Urinary bladder (tissue), 4 donors: ENCODE measurements around the gene NF2. TPM values are rescaled to one million over a fixed set of nuclear protein-coding genes. Genes with fewer than 3 reads are reported as not detected.

Source experiments
- DNase-seq: peaks from one replicate; pipeline ENCODE4 v3.0.0-alpha.2; 2015; ENCODE audit errors: extremely low spot score
- H3K27ac ChIP-seq: one replicate; pipeline ENCODE4 v1.5.1; 2013; ENCODE audit warnings: low read depth, mild to moderate bottlenecking, moderate library complexity
- H3K36me3 ChIP-seq: one replicate; pipeline ENCODE4 v1.6.1; 2013; ENCODE audit warnings: mild to moderate bottlenecking, moderate library complexity; ENCODE audit not compliant: insufficient read depth
- H3K4me1 ChIP-seq: one replicate; pipeline ENCODE4 v1.6.1; 2013; ENCODE audit warnings: mild to moderate bottlenecking, moderate library complexity; ENCODE audit not compliant: insufficient read depth
- H3K4me3 ChIP-seq: one replicate; pipeline ENCODE4 v1.5.1; 2013; ENCODE audit warnings: low read depth, low read length
- WGBS: extraction: QIAGEN DNeasy Blood & Tissue Kit; methylation state at CpG from one replicate; pipeline ENCODE4 v1.1.7; 2013; 5-methylcytosine and 5-hydroxymethylcytosine counted together
- polyA plus RNA-seq: library from polyadenylated mRNA; stranded (reverse); fragments of 200-250 nt; gene quantifications from one replicate; pipeline ENCODE4 v1.2.3, GENCODE V29; 2013
- total RNA-seq: library from RNA; depleted of rRNA; stranded (reverse); fragments of >200 nt; gene quantifications from one replicate; pipeline ENCODE4 v1.2.3, GENCODE V29; 2014
- donor health status: healthy with polysubstance abuse.
- donor health status: healthy.

The NF2 gene
- total and polyA plus RNA-seq, 2 donors: 10.2 to 28.9 TPM

DNA sequence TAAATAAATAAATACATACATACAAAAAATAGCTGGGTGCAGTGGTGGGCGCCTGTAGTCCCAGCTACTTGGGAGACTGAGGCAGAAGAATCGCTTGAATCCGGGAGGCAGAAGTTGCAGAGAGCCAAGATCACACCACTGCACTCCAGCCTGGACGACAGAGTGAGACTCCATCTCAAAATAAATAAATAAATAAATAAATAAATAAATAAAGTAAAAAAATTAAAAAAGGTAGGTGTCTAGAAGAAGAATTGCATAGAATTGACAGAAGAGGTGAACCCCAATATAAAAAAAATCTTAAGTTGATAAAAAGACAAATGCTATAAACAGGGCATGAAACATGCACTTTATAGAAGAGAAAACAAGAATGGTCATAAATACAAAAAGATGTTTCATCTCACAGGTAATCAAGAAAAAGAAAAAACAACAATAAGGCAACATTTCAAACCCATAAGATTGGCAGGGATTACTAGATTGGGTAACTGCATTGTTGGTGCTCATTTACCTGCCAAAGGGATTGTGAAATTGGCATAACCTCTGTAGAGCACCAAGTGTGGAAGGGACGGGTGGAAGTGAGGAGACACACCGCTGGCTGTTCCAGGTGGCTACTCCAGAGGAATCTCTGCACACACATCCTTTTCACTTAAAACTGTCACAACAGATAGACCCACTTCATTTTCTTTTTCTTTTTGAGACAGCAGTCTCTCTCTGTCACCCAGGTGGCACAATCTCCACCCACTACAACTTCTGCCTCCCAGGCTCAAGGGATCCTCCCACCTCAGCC lies 44.7 kb downstream of the NF2 start:
- peaks cover 3% of the 10 kb centered on the region for H3K36me3 ChIP-seq
- 93% methylated on average over 6 of the region's 6 CpGs for WGBS
- H3K4me1 ChIP-seq: no peaks in the 10 kb centered on the region
- no peak for DNase-seq
- H3K27ac ChIP-seq: no peak overlapping the region
- no peak overlapping the region for H3K4me3 ChIP-seq

DNA sequence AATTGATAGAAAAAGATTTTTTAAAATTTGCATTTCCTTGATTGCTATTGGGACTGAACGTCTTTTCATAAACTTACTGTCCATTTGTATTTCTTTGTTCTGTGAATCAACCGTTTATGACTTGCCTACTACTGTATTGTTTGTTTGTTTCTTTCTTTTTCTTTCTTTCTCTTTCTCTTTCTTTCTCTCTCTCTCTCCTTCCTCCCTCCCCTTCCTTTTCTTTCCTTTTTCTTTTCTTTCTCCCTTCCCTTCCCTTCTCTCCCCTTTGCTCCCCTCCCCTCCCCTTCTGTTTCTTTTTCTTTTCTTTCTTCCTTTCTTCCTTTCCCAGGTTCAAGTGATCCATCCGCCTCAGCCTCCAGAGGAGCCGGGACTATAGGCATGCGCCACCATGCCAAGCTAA lies 46.9 kb downstream of the NF2 start:
- peaks cover 3% of the 10 kb centered on the region for H3K36me3 ChIP-seq
- H3K4me1 ChIP-seq: no peaks in the 10 kb centered on the region
- no peak for DNase-seq
- 86% methylated on average over 5 of the region's 5 CpGs for WGBS
- no peak overlapping the region for H3K4me3 ChIP-seq
- no peak overlapping the region for H3K27ac ChIP-seq

DNA sequence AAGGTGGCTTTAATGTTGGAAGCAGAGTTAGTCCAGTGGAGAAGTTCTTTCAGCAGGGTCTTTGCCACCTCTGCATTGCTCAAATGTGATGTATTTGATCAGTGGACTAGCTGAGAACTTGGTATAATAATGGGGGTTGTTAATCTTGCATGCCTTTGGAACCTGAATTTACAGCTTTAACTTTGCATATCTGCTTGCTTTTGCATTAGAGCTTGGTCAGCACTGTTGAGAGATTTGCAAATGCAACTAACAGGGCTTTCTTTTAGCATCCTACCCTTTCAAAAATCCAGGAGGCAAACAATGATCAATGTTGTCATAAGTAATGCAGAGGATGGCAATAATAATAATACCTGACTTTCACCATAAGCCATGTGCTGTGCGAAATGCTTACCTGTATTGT lies 48.2 kb downstream of the NF2 start:
- no peak for DNase-seq
- Histone ChIP-seq H3K4me1 (no peaks in the 10 kb centered on the region), H3K36me3 (peaks cover 3% of the 10 kb centered on the region), H3K4me3 (no peak overlapping the region), H3K27ac (no peak overlapping the region)
- WGBS: 99% methylated on average over 1 of the region's 1 CpG

DNA sequence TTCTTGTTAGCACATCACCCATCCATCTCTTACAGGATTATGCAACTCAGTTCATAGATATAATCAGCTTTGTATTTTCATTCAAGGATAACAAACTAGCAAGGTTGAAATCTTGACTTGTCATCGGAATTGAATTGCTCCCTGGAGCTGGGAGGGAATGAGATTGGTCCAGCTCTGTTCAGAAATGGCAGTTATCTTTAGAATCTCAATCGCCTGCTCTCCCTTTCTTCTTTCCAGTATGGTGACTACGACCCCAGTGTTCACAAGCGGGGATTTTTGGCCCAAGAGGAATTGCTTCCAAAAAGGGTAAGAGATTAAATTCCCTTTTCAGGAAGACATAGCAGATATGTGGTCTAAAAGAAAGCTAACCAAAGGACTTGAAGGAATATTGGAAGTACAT lies 51.0 kb downstream of the NF2 start:
- Histone ChIP-seq H3K27ac (no peak overlapping the region), H3K36me3 (no peaks in the 10 kb centered on the region), H3K4me3 (no peak overlapping the region), H3K4me1 (no peaks in the 10 kb centered on the region)
- WGBS: 87% methylated on average over 4 of the region's 4 CpGs
- DNase-seq: no peak

DNA sequence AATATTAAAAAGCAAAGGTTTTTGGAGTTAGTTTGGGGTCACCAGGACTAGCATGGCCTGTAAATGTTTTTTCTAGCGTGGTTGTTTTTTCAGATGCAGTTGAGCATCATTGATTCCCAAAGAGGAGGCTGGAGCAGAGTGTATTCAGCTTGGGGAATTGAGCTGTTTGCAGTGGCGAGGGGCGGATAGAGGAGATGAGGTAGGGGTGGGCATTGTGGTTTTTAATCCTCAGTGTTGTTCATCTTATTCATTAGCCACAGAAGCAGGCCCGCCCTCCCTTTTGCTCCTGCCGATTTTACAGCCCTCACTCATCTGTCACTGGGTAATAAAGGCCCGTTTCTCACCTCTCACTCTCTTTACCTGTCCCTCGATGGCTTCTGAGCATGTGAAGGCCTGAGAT lies 51.4 kb downstream of the NF2 start:
- DNase-seq: no peak
- H3K36me3 ChIP-seq: no peaks in the 10 kb centered on the region
- 66% methylated on average over 7 of the region's 7 CpGs for WGBS
- no peaks in the 10 kb centered on the region for H3K4me1 ChIP-seq
- H3K4me3 ChIP-seq: no peak overlapping the region
- no peak overlapping the region for H3K27ac ChIP-seq

GRCh38 chr22:29658176-29658575 lies 54.7 kb downstream of the NF2 start:
- 88% methylated on average over 4 of the region's 4 CpGs for WGBS
- no peak for DNase-seq
- no peaks in the 10 kb centered on the region for H3K4me1 ChIP-seq
- no peak overlapping the region for H3K4me3 ChIP-seq
- H3K27ac ChIP-seq: no peak overlapping the region
- no peaks in the 10 kb centered on the region for H3K36me3 ChIP-seq

- Histone ChIP-seq H3K4me3 (no peak overlapping the region), H3K27ac (no peak overlapping the region), H3K4me1 (no peaks in the 10 kb centered on the region), H3K36me3 (no peaks in the 10 kb centered on the region)
- WGBS: 92% methylated on average over 11 of the region's 11 CpGs
- no peak for DNase-seq
Measured at GRCh38 chr22:29660021-29660420, 56.6 kb downstream of the NF2 start.

GRCh38 chr22:29661336-29661735 lies 57.9 kb downstream of the NF2 start:
- no peak overlapping the region for H3K4me3 ChIP-seq
- no peaks in the 10 kb centered on the region for H3K4me1 ChIP-seq
- H3K36me3 ChIP-seq: no peaks in the 10 kb centered on the region
- no peak for DNase-seq
- 52% methylated on average over 2 of the region's 2 CpGs for WGBS
- H3K27ac ChIP-seq: no peak overlapping the region

DNA sequence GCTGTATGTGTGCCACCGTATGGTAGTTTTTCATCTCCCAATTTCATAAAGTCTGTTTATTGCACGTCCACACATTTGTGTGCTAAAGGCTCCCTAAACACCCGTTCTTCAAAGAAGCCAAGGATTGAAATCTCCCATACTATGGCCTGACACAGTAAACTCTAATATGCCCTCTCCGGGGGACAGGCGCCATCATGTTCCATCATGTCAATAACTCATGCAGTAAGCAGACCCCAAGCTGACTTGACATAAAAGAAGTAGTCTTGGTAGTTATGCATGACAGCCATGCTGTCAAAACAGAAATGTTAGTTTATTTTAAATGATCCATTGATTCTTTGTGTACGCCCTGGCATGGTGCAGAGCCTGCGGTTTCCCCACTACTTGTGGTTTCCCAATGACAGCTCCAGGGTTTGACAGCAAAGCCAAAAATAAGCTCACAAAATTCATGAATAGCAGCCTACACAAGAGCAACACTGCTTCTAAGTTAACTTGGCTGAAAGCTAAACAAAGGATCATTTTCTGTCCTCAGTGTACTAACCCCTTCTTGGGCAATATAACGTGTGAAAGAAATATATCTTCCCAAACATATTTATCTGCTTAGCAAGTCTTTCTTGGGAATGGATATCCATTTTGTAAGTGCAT lies 59.9 kb downstream of the NF2 start:
- 89% methylated on average over 8 of the region's 8 CpGs for whole genome bisulfite sequencing
- DNase-seq: no peak
- H3K4me3 ChIP-seq: no peak overlapping the region
- no peaks in the 10 kb centered on the region for H3K4me1 ChIP-seq
- H3K36me3 ChIP-seq: no peaks in the 10 kb centered on the region
- H3K27ac ChIP-seq: no peak overlapping the region

DNA sequence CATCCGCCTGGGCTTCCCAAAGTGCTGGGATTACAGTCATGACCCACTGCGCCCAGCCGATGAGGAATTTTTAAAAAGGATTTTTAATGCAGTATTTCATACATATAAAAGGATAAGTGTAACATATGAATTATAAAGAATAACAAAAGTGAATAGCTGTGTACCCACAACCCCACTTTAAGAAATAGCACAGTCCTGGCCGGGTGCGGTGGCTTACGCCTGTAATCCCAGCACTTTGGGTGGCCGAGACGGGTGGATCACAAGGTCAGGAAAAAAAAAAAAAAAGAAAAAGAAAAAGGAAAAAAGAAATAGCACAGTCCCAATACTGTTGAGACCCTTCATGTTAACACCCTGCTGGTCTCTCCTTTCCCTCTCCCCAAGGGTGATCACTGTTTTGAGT lies 62.1 kb downstream of the NF2 start:
- H3K36me3 ChIP-seq: peaks cover 2% of the 10 kb centered on the region
- no peak overlapping the region for H3K4me3 ChIP-seq
- H3K4me1 ChIP-seq: no peaks in the 10 kb centered on the region
- no peak overlapping the region for H3K27ac ChIP-seq
- 90% methylated on average over 8 of the region's 8 CpGs for WGBS
- no peak for DNase-seq

DNA sequence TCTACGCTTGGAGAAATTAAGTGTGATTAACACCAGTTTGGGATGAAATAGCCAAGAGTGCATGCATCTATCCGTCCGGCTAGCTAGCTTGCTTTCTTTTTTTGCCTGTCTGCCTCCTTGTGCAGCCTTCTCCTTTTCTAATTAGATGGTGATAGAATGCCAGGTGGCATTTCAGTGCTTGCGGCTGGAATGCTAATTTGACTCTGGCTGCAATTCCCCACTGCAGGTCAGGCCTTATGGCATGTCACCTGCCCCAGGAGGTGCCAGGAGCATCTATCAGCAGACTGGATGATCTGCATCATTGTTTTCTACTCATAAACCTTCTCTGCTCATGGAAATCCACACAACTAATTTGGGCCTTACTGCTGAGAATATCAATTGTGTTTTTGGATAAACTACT lies 65.2 kb downstream of the NF2 start:
- Histone ChIP-seq H3K4me3 (no peak overlapping the region), H3K4me1 (no peaks in the 10 kb centered on the region), H3K27ac (no peak overlapping the region), H3K36me3 (peaks cover 2% of the 10 kb centered on the region)
- DNase-seq: no peak
- WGBS: 96% methylated on average over 4 of the region's 4 CpGs

DNA sequence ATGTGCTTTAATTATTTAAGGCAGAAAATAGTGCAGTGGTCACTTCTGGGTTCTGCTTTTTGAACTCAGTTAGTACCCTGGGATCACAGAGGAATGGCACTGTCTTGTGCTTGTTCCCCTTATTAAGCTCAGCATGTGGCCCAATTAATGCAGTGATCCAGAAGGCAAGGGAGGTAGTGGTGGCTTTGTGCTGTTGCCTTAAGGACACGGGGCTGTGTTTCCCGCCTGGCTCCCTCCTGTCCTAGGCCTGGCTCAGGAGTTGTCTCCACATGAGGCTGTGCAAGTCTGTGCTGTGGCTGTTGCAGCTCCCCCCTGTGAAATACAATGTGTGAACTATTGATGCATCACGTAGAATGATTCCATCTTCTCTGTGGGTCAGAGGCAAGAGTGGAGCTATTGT lies 67.2 kb downstream of the NF2 start:
- Histone ChIP-seq H3K4me1 (no peaks in the 10 kb centered on the region), H3K4me3 (no peak overlapping the region), H3K36me3 (peaks cover 6% of the 10 kb centered on the region), H3K27ac (no peak overlapping the region)
- 84% methylated on average over 3 of the region's 3 CpGs for WGBS
- no peak for DNase-seq

GRCh38 chr22:29673361-29674066 lies 70.1 kb downstream of the NF2 start:
- H3K4me1 ChIP-seq: no peaks in the 10 kb centered on the region
- no peak overlapping the region for H3K27ac ChIP-seq
- WGBS: 94% methylated on average over 14 of the region's 14 CpGs
- no peak overlapping the region for H3K4me3 ChIP-seq
- peaks cover 8% of the 10 kb centered on the region for H3K36me3 ChIP-seq
- DNase-seq: no peak

- no peak for DNase-seq
- 94% methylated on average over 8 of the region's 8 CpGs for WGBS
- H3K36me3 ChIP-seq: peaks cover 6% of the 10 kb centered on the region
- H3K4me3 ChIP-seq: no peak overlapping the region
- no peaks in the 10 kb centered on the region for H3K4me1 ChIP-seq
- H3K27ac ChIP-seq: no peak overlapping the region
Measured at GRCh38 chr22:29674121-29674520, 70.7 kb downstream of the NF2 start.
